Stimulated activated CD4-positive, alpha-beta T cell treated with anti-CD3 and anti-CD28 coated beads, Interleukin-1b, Interleukin-23, amount 100 ng/mL, for 24 hours (primary cell): ENCODE results near the gene SND1.
"Not testable (repeated sequence)": the region's sequence is repeated elsewhere in the genome, so short reads cannot be mapped to it uniquely, and the experiment has no call there.

Experiments used
- DNase-seq, 4 experiments: peaks; one replicate each; pipeline ENCODE4 v3.0.0-alpha.2; 2020; ENCODE audit warnings: low read depth in 4 of 4, low spot score in 1 of 4

The SND1 gene

GRCh38 chr7:127652333-127653248 lies 597 bp downstream of the SND1 start:
- DNase-seq: no peak

- DNase-seq: no peak
Observed at GRCh38 chr7:127653396-127653795, 1.4 kb downstream of the SND1 start.

- DNase-seq: no peak
Observed at GRCh38 chr7:127654404-127655394, 2.7 kb downstream of the SND1 start.

DNA sequence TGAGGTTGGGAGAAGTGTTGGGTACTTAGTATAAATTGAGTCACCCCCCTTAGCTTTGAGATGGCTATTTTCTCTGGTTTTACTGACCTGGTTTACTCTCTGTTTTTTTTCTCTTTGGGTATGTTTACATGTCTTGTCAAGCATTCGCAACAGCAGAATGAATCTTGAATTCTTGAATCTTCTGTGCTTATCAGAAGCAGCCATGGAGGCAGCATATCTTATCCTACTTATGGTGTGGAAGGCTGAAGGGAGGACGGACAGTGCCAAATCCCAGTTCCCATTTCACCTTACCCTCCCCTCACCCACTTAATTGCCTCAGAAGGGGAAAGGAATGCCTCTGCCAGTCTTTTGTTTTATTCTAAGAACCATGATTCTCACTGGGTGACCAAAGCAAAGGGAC lies 3.7 kb downstream of the SND1 start:
- no peak for DNase-seq

DNA sequence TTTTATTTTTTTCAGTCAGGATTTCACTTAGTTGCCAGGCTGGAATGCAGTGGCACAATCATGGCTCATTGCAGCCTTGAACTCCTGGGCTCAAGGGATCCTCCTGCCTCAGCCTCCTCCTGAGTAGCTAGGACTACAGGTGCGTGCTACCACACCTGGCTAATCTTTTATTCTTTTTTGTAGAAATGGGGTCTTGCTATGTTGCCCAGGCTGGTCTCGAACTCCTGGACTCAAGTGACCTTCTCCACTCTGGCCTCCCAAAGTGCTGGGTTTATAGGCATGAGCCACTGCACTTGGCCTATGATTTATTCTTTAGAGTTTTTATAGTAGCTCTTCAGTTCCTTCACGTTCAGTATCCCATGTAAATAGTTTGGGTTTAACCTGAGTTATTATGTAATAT lies 5.5 kb downstream of the SND1 start:
- no peak for DNase-seq

DNA sequence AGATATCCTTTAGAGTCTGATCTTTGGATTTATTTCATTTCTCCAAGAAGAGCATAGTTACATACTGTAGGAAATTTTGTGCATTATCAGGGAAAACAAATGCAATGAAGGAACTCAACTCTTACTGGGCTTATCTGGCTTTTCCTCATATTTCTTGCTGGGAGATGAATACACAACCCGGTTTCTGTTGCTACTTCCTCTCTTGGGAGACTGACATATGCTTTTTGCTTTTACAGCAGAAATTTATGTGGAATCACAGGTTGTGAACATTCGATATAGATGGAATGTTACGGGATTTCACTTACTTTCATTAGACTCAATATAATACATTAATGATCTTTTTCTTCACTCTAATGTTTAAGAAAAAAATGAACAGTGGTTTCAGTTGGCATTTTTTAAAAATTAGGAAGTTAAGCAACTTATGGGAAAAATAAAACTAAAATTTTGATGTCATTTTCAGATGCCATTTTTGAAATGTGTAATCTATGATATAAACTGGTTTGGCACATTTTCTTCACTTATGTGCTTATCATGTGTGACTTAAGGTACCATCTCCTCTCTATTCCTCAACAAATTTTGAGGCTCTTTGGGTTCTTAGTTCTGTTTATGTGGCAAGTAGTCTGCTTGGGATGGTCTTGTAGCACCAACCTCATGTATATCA lies 7.1 kb downstream of the SND1 start:
- no peak for DNase-seq

DNA sequence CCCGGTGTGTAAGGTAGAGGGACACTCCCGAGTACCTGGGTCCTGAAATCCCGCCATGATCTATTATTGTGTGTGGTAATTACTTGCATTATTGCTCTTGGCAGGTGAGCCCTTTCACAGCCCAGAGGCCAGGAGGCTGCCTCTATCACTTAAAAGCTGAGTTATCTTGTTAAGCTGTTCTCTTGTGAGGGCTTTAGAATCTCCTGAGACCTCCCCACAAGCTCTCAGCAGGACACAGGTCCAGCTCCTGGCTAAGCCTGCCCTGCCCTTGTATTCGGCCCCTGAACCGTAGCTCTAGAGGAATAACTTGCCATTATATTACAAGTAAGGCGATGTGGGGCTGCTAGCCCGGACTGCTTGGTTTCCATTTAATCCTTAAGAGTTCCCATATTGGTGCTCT lies 13.9 kb downstream of the SND1 start:
- no peak for DNase-seq

- no peak for DNase-seq
Observed at GRCh38 chr7:127666602-127667001, 14.6 kb downstream of the SND1 start.

DNA sequence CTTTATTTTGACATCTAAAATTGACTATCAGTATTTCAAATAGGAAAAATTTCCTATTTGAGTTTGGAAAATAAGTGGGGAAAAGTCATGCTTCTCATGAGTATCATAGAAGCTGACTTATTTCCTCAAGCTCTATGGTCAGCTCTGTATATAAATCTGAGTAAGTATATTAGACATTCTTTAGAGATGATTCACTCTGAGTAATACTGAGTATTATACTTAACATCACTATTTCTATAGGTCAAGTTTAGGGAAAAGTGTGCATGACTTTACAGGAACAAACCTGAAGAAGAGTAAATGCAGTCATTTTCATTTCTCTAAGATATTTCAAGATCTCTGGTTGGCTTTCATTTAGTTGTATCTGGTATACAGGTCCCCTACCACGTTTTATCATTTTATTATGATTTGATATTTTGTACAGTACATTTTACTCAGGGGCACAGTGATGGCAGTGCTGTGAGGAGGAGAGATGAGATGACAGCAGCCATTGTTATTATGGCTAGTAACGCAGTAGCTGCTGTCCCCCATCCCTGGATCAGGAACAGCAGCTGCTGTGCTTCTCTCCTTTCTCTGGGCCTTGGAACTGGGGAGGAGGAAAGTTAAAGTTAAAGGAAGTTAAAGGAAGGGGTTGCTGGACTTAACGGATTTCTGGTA lies 15.2 kb downstream of the SND1 start:
- no peak for DNase-seq

DNA sequence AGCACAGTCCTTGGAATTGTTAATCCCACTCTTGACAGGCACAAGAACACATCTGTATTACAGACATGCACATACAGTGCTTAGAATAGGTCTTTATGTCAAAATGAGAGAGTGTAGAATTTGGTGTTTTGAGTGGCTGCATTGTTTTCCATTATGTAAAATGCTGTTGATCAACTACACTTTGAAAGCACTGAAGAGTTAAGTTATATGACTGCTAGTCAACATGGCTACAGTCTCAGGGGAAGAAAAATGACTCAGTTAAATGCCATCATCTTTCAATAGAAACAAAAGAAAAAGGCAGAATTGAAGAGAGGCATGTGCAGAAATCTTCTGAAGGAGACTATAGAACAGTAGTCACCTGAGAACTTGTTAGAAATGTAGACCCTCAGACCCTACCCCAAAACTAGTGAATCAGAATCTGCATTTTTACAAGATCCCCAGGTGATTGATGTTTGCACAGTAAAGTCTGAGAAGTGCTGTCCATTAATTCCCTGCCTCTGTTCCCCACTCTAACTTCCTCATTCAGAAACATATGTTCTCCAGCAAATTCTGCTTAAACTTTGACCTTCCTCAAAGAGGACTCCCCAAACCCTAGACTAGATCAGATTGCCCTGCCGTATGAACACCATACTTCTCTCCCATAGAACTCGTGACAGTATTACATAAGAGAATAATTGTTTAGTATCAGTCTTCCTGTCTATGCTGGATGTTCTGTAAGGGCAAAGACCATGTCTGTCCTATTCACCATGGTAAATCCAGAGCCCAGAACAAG lies 16.0 kb downstream of the SND1 start:
- no peak for DNase-seq

DNA sequence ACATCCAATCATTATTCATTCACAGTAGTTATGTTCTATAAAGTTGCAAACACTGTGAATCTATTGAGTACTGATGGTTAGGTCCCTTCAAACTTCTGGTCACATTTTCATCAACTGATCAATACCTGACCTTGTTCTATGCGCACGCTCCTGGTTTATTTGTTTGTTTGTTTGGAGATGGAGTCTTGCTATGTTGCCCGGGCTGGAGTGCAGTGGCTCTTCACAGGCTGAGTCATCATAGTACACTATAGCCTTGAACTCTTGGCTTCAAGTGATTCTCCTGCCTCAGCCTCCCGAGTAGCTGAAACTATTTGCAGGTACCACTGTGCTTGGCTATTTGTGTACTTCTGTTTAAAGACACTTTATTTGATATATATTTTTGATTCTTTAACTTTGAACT lies 19.3 kb downstream of the SND1 start:
- DNase-seq: no peak

- no peak for DNase-seq
Observed at GRCh38 chr7:127673902-127674301, 21.9 kb downstream of the SND1 start.

DNA sequence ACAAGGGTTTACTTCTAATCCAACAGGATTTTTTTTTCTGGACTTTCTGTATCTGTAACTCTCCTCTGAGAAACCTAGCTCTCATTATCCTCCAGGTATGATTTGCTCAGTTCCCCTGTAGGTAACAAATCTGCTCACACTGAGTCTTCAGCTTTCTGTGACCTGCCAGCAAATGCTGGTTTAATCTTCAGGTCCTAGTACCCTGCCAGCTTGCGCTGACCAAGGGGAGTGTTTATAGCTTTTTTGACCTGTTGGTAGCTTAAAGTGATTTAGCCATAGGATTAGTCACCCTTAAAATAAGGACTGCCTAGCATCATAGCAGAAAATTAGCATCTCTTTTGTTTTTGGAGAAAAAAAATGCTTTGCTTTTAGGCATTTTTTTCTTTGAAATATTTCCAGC lies 22.4 kb downstream of the SND1 start:
- DNase-seq: no peak

GRCh38 chr7:127674923-127675322 lies 22.9 kb downstream of the SND1 start:
- not testable (repeated sequence) for DNase-seq

DNA sequence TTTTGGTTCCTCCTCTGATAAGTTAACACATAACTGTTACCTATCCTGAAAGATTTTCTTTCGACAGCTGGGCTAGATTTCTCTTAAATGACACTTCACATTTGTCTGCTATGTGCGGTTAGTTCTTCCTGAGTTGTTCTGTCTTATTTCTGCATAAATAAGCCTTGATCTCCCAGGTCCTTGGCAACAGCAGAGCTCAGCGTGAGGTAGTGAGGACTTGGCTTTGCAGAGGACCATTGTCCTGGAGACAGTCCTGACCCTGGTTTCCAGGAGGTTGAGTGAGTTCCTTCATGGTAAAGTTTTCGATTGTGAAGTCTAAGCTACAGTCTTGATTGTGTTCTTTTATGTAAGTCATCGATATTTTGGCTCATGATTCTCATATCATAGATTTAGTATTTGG lies 23.7 kb downstream of the SND1 start:
- DNase-seq: no peak

- no peak for DNase-seq
Observed at GRCh38 chr7:127677433-127678230, 25.6 kb downstream of the SND1 start.

DNA sequence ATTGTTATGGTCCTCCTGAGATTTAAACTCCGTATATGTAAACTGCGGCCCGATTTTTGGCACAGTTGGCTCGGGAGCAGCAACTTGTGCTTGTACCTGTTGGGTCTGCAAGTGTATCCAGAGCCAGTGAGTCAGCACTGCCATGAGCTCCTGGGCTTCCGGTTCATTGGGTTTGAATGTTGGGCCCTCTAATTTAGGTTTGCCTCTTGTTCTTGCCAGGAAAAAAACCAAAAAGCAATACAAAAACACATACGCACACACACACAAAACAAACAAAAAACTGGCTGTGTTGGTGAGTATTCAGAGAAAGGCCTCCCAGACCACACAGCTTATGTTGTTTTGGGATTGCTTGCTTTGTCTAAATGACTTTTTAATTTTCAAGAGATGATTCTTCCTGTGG lies 26.3 kb downstream of the SND1 start:
- DNase-seq: no peak

DNA sequence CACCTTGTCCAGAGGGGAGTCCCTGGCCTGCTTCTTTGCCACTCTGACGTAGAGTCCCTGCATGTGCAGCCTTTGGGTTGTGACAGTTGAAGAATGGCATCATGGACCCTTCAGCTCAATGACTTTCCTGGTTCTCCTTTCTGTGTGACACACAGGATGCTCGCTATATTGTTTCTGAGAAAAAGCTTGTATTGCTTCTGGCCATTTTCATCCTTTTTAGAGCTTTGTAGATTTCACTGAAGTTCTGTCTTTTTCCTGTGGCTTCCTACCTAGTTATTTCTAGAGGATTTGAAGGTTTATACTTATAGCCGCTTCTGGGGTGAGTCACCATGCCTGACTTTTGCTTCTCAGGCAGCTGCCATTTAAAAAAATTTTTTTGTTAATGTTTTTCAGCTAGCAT lies 27.0 kb downstream of the SND1 start:
- no peak for DNase-seq

DNA sequence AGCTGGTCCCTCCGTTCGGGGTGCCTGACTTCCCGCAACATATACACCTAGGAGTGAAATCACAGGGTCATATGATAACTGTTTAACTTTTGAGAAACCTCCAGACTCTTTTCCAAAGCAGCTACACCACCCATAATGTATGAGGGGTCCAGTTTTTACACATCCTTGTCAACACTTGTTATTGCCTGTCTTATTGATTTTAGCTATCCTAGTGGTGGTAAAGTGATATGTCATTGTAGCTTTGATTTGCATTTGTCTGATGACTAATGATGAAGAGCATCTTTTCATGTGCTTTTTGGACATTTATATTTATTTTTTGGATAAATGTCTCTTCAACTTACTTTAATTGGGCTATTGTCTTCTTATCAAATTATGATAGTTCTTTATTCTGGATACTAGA lies 29.0 kb downstream of the SND1 start:
- DNase-seq: no peak
